ENCODE measurements around the gene RRAS. TPM values are rescaled to one million over a fixed set of nuclear protein-coding genes. Genes with fewer than 3 reads are reported as not detected.

Gene RRAS
- total RNA-seq: 1.2 and 2.3 TPM in 2 replicates
- long read RNA-seq: 0 reads

GRCh38 chr19:49640113-49640898 is at the start of gene RRAS:
RRAS (minus strand) TSS chr19:49640143; CDS start chr19:49640098, 45 bp downstream.
- Mint-ChIP-seq H3K4me3 (peak within 1 kb of the TSS; percentile 91), H3K36me3 (ENCODE audit: low read depth) (peaks cover 2% of the 10 kb centered on the region), H3K9me3 (no peaks in the 10 kb centered on the region), H3K27ac (ENCODE audit: unreplicated experiment) (peak within 1 kb of the TSS; percentile 100), H3K27me3 (ENCODE audit: low read depth) (peaks cover 43% of the 10 kb centered on the region), H3K4me1 (peaks cover 77% of the 10 kb centered on the region)
- no peak for TF ChIP-seq CTCF (conservative IDR thresholded peaks at IDR 0.05)
- peak; percentile 99 for DNase-seq (ENCODE audit: low read depth, low spot score)

- Mint-ChIP-seq H3K36me3 (ENCODE audit: low read depth) (peaks cover 13% of the 10 kb centered on the region), H3K4me3 (peak within 1 kb of the TSS; percentile 90), H3K4me1 (peaks cover 39% of the 10 kb centered on the region), H3K27me3 (ENCODE audit: low read depth) (peaks cover 16% of the 10 kb centered on the region), H3K9me3 (no peaks in the 10 kb centered on the region), H3K27ac (ENCODE audit: unreplicated experiment) (peak within 1 kb of the TSS; percentile 73)
- no peak for DNase-seq (ENCODE audit: low read depth, low spot score)
- TF ChIP-seq CTCF (conservative IDR thresholded peaks at IDR 0.05): peak; percentile 62
Measured at GRCh38 chr19:49689133-49690078, 49.5 kb upstream of the RRAS start, which contains the start of gene ADM5. ADM5 (plus strand) TSS chr19:49689594; CDS start chr19:49689838, 244 bp downstream.

- Mint-ChIP-seq H3K36me3 (ENCODE audit: low read depth) (peaks cover 13% of the 10 kb centered on the region), H3K27me3 (ENCODE audit: low read depth) (peaks cover 16% of the 10 kb centered on the region), H3K27ac (ENCODE audit: unreplicated experiment) (no peak overlapping the region), H3K4me3 (peak overlapping the region; percentile 56), H3K9me3 (no peaks in the 10 kb centered on the region), H3K4me1 (peaks cover 39% of the 10 kb centered on the region)
- no peak for DNase-seq (ENCODE audit: low read depth, low spot score)
- no peak for TF ChIP-seq CTCF (conservative IDR thresholded peaks at IDR 0.05)
Measured at GRCh38 chr19:49688531-49689132, 48.7 kb upstream of the RRAS start.

GRCh38 chr19:49687566-49688316 is 47.8 kb upstream of the RRAS start:
- H3K27me3 Mint-ChIP-seq (ENCODE audit: low read depth): peaks cover 16% of the 10 kb centered on the region
- peaks cover 13% of the 10 kb centered on the region for H3K36me3 Mint-ChIP-seq (ENCODE audit: low read depth)
- no peaks in the 10 kb centered on the region for H3K9me3 Mint-ChIP-seq
- H3K4me3 Mint-ChIP-seq: peak overlapping the region; percentile 80
- no peak overlapping the region for H3K27ac Mint-ChIP-seq (ENCODE audit: unreplicated experiment)
- H3K4me1 Mint-ChIP-seq: peaks cover 39% of the 10 kb centered on the region
- no peak for DNase-seq (ENCODE audit: low read depth, low spot score)
- no peak for TF ChIP-seq CTCF (conservative IDR thresholded peaks at IDR 0.05)
